ENCODE data around the gene TBL1X. TPM values are rescaled to one million over a fixed set of nuclear protein-coding genes. Genes with fewer than 3 reads are reported as not detected.

TBL1X gene
- total RNA-seq, 1 donor from 2014 or later, result 15.4 TPM

GRCh38 chrX:9537781-9538180, 72.9 kb downstream of the TBL1X start:
- Histone ChIP-seq H3K9me3 (no peaks in the 10 kb centered on the region), H3K27ac (no peak overlapping the region), H3K4me1 (peaks cover 3 to 11% of the 10 kb centered on the region in 2 donors), H3K27me3 (no peaks in the 10 kb centered on the region), H3K36me3 (no peaks in the 10 kb centered on the region), H3K4me3 (no peak overlapping the region)
- no peak for DNase-seq (ENCODE audit: low spot score in 2 of 2)
- TF ChIP-seq, protein P1, sequence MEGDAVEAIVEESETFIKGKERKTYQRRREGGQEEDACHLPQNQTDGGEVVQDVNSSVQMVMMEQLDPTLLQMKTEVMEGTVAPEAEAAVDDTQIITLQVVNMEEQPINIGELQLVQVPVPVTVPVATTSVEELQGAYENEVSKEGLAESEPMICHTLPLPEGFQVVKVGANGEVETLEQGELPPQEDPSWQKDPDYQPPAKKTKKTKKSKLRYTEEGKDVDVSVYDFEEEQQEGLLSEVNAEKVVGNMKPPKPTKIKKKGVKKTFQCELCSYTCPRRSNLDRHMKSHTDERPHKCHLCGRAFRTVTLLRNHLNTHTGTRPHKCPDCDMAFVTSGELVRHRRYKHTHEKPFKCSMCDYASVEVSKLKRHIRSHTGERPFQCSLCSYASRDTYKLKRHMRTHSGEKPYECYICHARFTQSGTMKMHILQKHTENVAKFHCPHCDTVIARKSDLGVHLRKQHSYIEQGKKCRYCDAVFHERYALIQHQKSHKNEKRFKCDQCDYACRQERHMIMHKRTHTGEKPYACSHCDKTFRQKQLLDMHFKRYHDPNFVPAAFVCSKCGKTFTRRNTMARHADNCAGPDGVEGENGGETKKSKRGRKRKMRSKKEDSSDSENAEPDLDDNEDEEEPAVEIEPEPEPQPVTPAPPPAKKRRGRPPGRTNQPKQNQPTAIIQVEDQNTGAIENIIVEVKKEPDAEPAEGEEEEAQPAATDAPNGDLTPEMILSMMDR (IDR thresholded peaks at IDR 0.05), result no peak
- intact Hi-C loops (cut with DNase I), result no loop called here

DNA sequence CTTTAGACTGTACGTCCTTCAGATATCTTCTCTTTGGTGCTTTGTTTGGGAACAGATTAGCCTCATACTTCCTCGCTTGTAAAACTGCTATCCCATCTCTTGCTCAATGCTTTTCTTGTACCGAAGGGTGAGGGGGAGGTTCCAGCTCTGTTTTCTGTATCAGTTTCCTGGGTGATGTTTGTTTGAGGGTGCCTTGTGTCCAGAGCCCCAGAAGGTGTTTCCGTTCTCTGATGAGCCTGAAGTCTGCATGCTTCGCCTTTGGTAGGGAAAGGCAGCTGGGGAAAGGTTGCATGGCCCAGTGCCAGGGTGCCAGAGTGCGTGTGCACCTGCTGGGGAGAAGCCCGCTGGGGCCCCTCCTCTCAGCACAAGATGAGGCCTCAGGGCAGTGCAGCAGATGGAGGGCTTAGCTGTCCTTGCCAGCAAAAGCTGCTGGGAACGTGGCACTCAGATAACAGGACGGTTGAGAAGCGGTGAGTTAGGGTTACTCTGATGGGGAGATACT, 73.7 kb downstream of the TBL1X start:
- DNase-seq (ENCODE audit: low spot score in 2 of 2), result no peak
- Histone ChIP-seq H3K9me3 (no peaks in the 10 kb centered on the region), H3K36me3 (no peaks in the 10 kb centered on the region), H3K27me3 (no peaks in the 10 kb centered on the region), H3K4me3 (no peak overlapping the region), H3K27ac (no peak overlapping the region), H3K4me1 (peaks cover 3 to 9% of the 10 kb centered on the region in 2 donors)
- intact Hi-C loops (cut with DNase I), result no loop called here
- TF ChIP-seq, protein P1 (IDR thresholded peaks at IDR 0.05), result no peak

DNA sequence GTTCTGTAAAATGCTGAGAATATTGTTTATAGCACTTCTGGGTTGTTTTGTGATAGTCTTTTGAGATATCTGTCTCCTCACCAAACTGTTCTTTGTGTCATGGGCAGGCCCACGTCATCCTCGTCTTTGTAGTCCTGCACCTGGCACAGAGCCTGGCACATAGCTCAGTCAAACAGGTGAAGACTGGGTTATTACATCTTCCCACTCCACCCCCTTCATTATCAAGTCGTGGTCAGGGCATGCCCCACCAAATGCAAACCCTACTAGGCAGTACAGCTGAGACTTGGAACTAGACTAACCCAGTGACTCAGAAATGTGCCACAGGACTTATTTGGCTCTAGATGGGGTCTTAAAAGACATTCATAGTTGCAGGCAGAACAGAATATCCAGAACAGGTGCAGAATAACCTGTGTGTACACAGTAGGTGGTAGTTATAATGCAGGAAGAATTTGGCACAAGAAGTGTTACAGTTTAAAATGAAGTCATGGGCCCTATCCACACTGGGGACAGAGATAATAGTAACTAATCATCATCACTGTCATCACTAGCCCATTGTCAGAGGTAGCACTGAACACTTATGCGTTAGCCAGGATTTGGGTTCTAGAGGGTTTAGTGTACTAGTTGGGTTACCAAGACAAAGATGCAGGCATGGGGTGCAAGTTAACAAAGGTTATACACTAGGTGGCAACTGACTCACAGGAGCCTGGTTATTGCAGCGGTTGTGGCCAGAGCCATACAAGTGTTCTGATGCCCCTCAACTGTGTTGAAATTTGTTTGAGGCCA, 74.9 kb downstream of the TBL1X start:
- H3K36me3 ChIP-seq, result no peaks in the 10 kb centered on the region
- no peaks in the 10 kb centered on the region for H3K9me3 ChIP-seq
- DNase-seq (ENCODE audit: low spot score in 2 of 2), result no peak
- TF ChIP-seq, protein P1 (IDR thresholded peaks at IDR 0.05), result no peak
- peaks cover 3 to 5% of the 10 kb centered on the region in 2 donors for H3K4me1 ChIP-seq
- H3K27me3 ChIP-seq, result no peaks in the 10 kb centered on the region
- no peak overlapping the region for H3K27ac ChIP-seq
- intact Hi-C loops (cut with DNase I), result no loop called here
- H3K4me3 ChIP-seq, result no peak overlapping the region

GRCh38 chrX:9542106-9542760, 77.4 kb downstream of the TBL1X start:
- H3K36me3 ChIP-seq, result no peaks in the 10 kb centered on the region
- no peaks in the 10 kb centered on the region for H3K27me3 ChIP-seq
- H3K4me3 ChIP-seq, result no peak overlapping the region
- no peaks in the 10 kb centered on the region for H3K9me3 ChIP-seq
- intact Hi-C loops (cut with DNase I), result no loop called here
- TF ChIP-seq, protein P1 (IDR thresholded peaks at IDR 0.05), result no peak
- no peaks in the 10 kb centered on the region for H3K4me1 ChIP-seq
- no peak for DNase-seq (ENCODE audit: low spot score in 2 of 2)
- no peak overlapping the region for H3K27ac ChIP-seq

- Histone ChIP-seq H3K36me3 (no peaks in the 10 kb centered on the region), H3K9me3 (no peaks in the 10 kb centered on the region), H3K27me3 (no peaks in the 10 kb centered on the region), H3K27ac (no peak overlapping the region), H3K4me3 (no peak overlapping the region), H3K4me1 (no peaks in the 10 kb centered on the region)
- DNase-seq (ENCODE audit: low spot score in 2 of 2), result no peak
- TF ChIP-seq, protein P1 (IDR thresholded peaks at IDR 0.05), result no peak
- intact Hi-C loops (cut with DNase I), result no loop called here
Measured at GRCh38 chrX:9542761-9543111, 77.9 kb downstream of the TBL1X start.
